Glomerular endothelial cell (primary cell): ENCODE measurements around the gene KIRREL3. TPM values are rescaled to one million over a fixed set of nuclear protein-coding genes. Genes with fewer than 3 reads are reported as not detected.

Experiments
- DNase-seq: peaks from one replicate; pipeline ENCODE4 v3.0.0-alpha.2; 2011; ENCODE audit warnings: low read depth, low spot score; ENCODE audit errors: extremely low read depth
- total RNA-seq: library from RNA; depleted of rRNA; stranded (reverse); fragments of >200 nt; gene quantifications from 2 replicates; pipeline ENCODE4 v1.2.3, GENCODE V29; 2015

KIRREL3 gene
- total RNA-seq: 0.78 and 0.93 TPM in 2 replicates

DNA sequence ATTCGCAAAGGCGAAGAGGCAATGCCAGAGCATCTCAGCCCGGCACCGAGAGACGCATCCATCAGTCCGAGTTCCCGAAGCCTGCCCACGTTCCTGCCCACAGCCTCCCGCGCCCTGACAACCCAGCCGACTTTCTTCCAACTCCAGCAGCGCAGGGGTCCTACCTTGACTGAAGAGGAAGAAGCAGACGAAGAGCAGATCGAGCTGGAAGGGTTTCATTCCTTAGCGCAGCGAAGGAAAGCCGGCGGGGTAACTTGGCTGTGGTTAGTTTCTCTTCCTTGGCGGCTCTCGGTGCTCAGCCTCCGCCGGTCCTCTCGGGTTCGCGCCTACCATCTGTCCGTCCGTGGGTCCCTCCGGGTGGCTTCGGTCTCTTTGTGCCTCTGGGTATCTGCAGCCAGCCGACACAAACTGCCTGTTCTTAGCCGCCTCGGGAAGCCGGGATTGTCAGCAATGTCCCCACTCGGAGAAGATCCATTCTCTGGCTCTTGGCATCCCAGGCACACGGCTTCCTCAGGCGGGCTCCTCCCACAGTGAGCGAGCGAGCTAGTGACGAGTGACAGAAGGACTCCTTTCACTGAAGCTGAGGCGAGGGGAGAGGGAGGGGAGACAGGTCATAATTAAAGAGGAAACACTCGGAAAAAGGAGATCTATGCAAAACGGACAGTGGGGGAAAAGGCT lies at the start of gene KIRREL3:
KIRREL3 (minus strand) TSS at position 480 of the 678 bp plus-strand sequence.
- no peak for DNase-seq

DNA sequence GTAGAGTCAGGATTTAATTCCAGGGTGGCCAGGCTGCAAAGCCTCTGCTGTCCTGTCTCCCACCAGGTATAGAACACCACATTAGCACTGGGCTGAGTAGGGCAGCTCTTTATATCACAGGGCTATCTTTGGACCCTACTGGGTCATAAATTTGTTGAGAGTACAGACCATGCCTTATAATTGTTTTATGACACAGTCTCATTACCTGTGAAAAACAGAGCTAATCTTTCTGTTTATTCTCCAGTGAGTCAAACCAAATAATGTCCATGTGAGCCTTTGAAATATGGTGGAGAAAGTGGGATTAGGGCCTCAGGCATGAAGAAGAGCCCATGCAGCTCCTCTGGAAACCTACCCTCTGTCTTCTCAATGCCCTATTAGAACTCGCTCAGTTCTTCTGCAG lies 49.6 kb upstream of the KIRREL3 start:
- no peak for DNase-seq

- no peak for DNase-seq
Measured at GRCh38 chr11:127049486-127049885, 48.9 kb upstream of the KIRREL3 start.

GRCh38 chr11:127044535-127044934 lies 44.0 kb upstream of the KIRREL3 start:
- DNase-seq: no peak

GRCh38 chr11:127042445-127042844 lies 41.9 kb upstream of the KIRREL3 start:
- DNase-seq: no peak

- DNase-seq: no peak
Measured at GRCh38 chr11:127039591-127039990, 39.0 kb upstream of the KIRREL3 start.

DNA sequence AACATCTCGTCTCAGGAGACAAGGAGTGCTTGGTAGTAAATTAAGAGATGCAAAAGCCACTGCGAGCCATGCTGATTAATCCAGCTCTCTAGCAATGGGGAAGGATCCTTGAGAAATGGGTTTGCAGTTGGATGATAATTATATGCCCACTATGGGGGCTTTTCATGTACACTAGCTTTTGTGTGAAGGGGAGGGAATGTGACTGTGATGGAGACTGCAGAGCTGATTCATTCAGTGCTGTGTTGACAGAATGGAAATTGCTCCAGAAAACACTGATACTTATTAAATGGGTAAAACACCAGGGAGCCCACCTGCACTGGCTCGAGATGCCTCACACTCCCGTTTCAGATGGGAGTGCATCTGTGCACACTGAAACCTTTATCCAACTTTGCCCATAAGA lies 37.0 kb upstream of the KIRREL3 start:
- DNase-seq: no peak

GRCh38 chr11:127037001-127037400 lies 36.4 kb upstream of the KIRREL3 start:
- DNase-seq: no peak

DNA sequence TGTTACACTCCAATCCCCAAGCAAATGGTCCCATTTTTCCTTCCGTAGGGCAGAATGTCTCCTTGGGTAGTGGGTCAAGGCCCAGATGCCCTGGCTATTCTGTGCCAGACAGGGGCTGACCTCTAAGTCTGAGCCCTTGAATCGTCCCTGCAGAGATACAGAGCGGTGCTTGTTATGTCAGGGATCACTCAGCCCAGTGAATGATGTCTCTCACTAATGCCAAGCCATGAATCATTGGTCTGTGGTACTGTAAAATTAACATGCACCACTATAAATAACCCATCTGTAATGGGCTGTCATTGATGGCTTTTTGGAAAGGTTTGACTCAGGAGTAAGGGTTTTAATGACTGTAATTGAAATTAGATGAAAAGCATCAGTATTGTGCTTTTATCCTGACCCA lies 35.3 kb upstream of the KIRREL3 start:
- DNase-seq: no peak

- DNase-seq: no peak
Measured at GRCh38 chr11:127034973-127035372, 34.4 kb upstream of the KIRREL3 start.

GRCh38 chr11:127028648-127029047 lies 28.1 kb upstream of the KIRREL3 start:
- no peak for DNase-seq

DNA sequence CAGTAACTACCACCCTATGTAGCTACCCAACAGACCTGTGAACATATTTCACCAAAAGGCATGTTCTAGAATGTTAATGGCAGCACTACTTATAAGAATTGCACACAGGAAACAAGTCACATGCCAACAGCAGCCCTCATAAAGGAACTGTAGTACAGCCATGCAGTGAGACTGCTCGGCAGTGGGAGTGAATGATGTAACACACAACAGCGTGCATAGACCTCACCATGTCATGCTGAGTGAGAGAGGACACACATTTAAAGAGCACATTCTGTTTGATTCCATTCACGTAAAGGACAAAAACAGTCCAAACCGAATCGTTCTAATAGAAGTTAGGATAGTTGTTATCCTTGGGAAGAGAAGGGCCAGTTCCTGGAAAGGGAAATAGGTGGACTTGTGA lies 27.2 kb upstream of the KIRREL3 start:
- DNase-seq: no peak

DNA sequence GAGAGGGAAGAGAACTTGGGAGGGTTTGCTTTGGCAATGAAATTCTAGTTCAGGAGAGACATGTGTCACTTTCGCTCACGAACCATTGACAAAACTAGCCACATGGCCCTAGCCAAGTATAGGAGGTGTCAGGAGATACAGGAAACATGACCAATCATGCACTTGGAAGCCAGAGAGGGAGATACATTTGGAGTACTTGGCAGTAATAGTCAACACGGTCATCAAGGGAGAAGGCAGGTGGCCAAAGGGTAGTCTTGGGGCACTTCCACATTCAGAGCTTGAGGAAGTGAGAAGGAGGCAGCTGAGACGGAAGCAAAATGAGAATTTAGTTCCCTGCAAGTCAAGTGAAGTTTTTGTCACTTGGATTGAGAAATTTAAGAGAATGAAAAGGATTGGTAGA lies 26.4 kb upstream of the KIRREL3 start:
- no peak for DNase-seq

GRCh38 chr11:127023991-127024390 lies 23.4 kb upstream of the KIRREL3 start:
- DNase-seq: no peak

DNA sequence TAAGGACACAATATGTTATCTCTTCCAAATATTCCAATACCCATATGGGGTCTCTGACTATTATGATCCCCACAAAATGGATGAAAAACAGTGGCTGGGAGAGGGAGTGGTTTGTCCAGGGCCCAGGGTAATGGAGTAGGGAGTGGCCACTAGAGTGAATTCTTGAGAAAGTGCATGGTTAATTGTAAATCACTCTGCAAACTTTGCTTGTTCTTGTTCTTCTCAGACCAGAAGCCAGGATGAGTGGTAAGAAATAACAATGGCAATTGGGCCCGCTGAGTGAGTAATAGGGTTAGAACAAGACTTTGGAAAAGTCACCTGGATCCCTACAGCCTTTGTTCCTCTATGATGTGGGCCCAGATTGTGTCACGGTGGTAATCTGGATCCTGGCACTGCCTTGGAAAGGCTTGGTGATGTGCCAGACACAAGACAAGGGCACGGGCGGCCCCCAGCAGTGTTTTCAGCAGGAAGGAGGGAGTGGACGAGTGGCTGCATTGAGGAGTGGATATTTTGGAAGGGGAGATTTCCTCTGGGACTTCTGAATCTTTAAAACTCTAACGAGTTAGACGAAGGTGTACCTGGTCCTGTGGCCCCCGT lies 18.2 kb upstream of the KIRREL3 start:
- no peak for DNase-seq

GRCh38 chr11:127017482-127017881 lies 16.9 kb upstream of the KIRREL3 start:
- no peak for DNase-seq

- DNase-seq: no peak
Measured at GRCh38 chr11:127013550-127013949, 13.0 kb upstream of the KIRREL3 start.

GRCh38 chr11:127006311-127006710 lies 5.7 kb upstream of the KIRREL3 start:
- no peak for DNase-seq

DNA sequence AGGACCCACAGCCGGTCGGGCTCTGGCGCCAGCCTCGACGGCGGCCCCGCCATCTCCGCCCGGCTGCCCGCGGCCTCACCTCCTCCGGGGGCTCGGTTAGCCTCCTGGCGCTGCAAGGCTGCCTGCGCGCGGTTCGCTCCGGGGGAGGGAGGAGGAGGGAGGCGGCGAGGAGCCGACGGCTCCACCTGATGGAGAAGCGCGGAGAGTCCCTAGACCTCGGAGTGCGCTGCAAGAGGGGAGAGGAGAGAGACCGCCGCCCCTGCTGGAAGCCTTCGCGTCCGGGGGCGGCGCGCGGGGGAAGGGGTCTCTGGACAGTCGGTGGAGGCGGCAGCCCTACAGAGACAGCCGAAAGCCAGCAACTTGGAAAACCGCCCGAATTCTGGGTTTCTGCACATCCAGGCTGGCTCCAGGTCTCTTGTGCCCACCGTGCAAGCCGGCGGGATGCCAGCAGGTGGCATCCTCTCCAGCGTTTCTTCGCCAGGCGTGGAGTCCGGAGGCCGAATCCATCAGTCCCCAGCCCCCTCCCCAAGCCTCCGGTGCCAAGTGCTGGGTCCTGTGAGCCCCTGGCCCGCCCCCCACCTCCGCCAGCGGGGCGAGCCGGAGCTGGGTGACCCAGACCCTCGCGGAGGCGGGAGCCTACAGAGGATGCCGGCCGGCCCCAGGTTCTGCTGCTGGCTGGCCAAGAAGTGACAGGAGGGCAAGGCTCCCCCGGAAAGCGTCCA lies 2.9 kb upstream of the KIRREL3 start:
- no peak for DNase-seq

GRCh38 chr11:127002669-127003259 lies 2.2 kb upstream of the KIRREL3 start:
- no peak for DNase-seq

GRCh38 chr11:127000981-127001380 lies 411 bp upstream of the KIRREL3 start:
- no peak for DNase-seq

DNA sequence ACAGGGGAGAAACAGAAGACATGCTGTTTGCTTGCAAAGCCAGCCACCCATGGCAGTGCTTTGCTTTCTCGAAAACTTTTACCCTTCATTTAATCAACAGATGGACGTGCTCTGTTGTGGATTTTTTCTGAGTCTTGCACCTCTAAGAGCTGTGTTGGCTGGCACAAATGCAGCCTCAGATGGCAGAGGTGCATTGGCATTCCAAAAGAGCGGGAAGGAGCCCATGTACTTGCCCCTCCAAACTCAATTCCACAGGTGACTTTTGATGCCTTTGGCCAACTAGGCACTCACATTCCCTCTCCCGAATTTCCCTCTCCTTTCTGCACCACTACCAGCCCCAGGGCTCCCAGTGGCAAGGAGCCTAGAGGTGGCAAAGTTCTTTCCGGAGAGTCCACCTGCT lies 1.2 kb downstream of the KIRREL3 start:
- no peak for DNase-seq
